Liver (tissue), 9 donors: ENCODE data around the gene NUP214. TPM values are rescaled to one million over a fixed set of nuclear protein-coding genes. Genes with fewer than 3 reads are reported as not detected.

Experiments
- DNase-seq: peaks from one replicate; pipeline ENCODE4 v3.0.0-alpha.2; 2017; ENCODE audit warnings: low spot score
- H3K27ac ChIP-seq, 2 donors: one replicate each; pipeline ENCODE4 v1.7.0; 2013; ENCODE audit warnings: inconsistent platforms in 2 of 2, low read length in 2 of 2, control low read depth in 1 of 2, low read depth in 1 of 2, mild to moderate bottlenecking in 1 of 2
- H3K27me3 ChIP-seq, 4 donors: one replicate each; pipeline versions ENCODE4 v1.6.1 to v1.7.0; 2013; ENCODE audit warnings: low read length in 3 of 4, inconsistent platforms in 1 of 4, mild to moderate bottlenecking in 1 of 4, moderate library complexity in 1 of 4; ENCODE audit not compliant: control insufficient read depth in 4 of 4, insufficient read depth in 4 of 4
- H3K36me3 ChIP-seq, 4 donors: one replicate each; pipeline versions ENCODE4 v1.6.1 to v1.7.0; 2013; ENCODE audit warnings: low read length in 3 of 4, mild to moderate bottlenecking in 3 of 4, low read depth in 1 of 4, moderate library complexity in 1 of 4; ENCODE audit not compliant: control insufficient read depth in 4 of 4, insufficient read depth in 3 of 4
- H3K4me1 ChIP-seq, 4 donors: one replicate each; pipeline versions ENCODE4 v1.6.1 to v1.7.0; 2013; ENCODE audit warnings: low read length in 3 of 4, mild to moderate bottlenecking in 3 of 4, moderate library complexity in 1 of 4; ENCODE audit not compliant: control insufficient read depth in 4 of 4, insufficient read depth in 4 of 4
- H3K4me3 ChIP-seq, 3 donors: one replicate each; pipeline versions ENCODE4 v1.6.1 to v1.7.0; 2013; ENCODE audit warnings: low read length in 3 of 3, control low read depth in 1 of 3, low read depth in 1 of 3, mild to moderate bottlenecking in 1 of 3
- H3K9ac ChIP-seq, 2 donors: one replicate each; pipeline ENCODE4 v1.7.0; 2013; ENCODE audit warnings: low read length in 2 of 2, mild to moderate bottlenecking in 2 of 2, moderate library complexity in 2 of 2, control low read depth in 1 of 2, low read depth in 1 of 2
- H3K9me3 ChIP-seq, 4 donors: one replicate each; pipeline versions ENCODE4 v1.6.1 to v1.7.0; 2013; ENCODE audit warnings: low read length in 3 of 4; ENCODE audit not compliant: control insufficient read depth in 4 of 4
- EGR1 ChIP-seq, 2 donors: IDR thresholded peaks; 2 replicates each; pipeline ENCODE4 v1.6.1; 2016 to 2018; ENCODE audit warnings: antibody characterized with exemption in 2 of 2, low read depth in 2 of 2
- FOXA1 ChIP-seq: IDR thresholded peaks from 2 replicates; pipeline ENCODE4 v1.6.1; 2016; ENCODE audit warnings: antibody characterized with exemption
- FOXA2 ChIP-seq: IDR thresholded peaks from 2 replicates; pipeline ENCODE4 v1.6.1; 2016; ENCODE audit warnings: antibody characterized with exemption
- GABPA ChIP-seq, 2 donors: IDR thresholded peaks in 1 of 2; conservative IDR thresholded peaks in 1 of 2; 2 replicates each; pipeline ENCODE4 v1.6.1; 2016; ENCODE audit warnings: antibody characterized with exemption in 2 of 2, mild to moderate bottlenecking in 1 of 2, moderate library complexity in 1 of 2
- HNF4A ChIP-seq, 2 donors: conservative IDR thresholded peaks; 2 replicates each; pipeline ENCODE4 v1.6.1; 2016; ENCODE audit warnings: antibody characterized with exemption in 2 of 2, mild to moderate bottlenecking in 2 of 2
- HNF4G ChIP-seq: IDR thresholded peaks from 2 replicates; pipeline ENCODE4 v1.6.1; 2016; ENCODE audit warnings: antibody characterized with exemption
- JUND ChIP-seq, 2 donors: IDR thresholded peaks; 2 replicates each; pipeline ENCODE4 v1.6.1; 2016; ENCODE audit warnings: antibody characterized with exemption in 2 of 2
- NR2F2 ChIP-seq: IDR thresholded peaks from 2 replicates; pipeline ENCODE4 v1.6.1; 2016; ENCODE audit warnings: antibody characterized with exemption
- RAD21 ChIP-seq, 2 donors: IDR thresholded peaks; 2 replicates each; pipeline ENCODE4 v1.6.1; 2016; ENCODE audit warnings: antibody characterized with exemption in 2 of 2, mild to moderate bottlenecking in 2 of 2
- RXRA ChIP-seq, 2 donors: IDR thresholded peaks; 2 replicates each; pipeline ENCODE4 v1.6.1; 2017 to 2018; ENCODE audit warnings: antibody characterized with exemption in 2 of 2, mild to moderate bottlenecking in 1 of 2
- SP1 ChIP-seq: IDR thresholded peaks from 2 replicates; pipeline ENCODE4 v1.6.1; 2018; ENCODE audit warnings: antibody characterized with exemption, mild to moderate bottlenecking
- TAF1 ChIP-seq: conservative IDR thresholded peaks from 2 replicates; pipeline ENCODE4 v1.6.1; 2016; ENCODE audit warnings: antibody characterized with exemption, mild to moderate bottlenecking
- YY1 ChIP-seq: IDR thresholded peaks from 2 replicates; pipeline ENCODE4 v1.6.1; 2016; ENCODE audit warnings: antibody characterized with exemption, mild to moderate bottlenecking
- WGBS: extraction: QIAGEN DNeasy Blood & Tissue Kit; methylation state at CpG from one replicate; pipeline ENCODE4 v1.1.7; 2013; 5-methylcytosine and 5-hydroxymethylcytosine counted together
- polyA plus RNA-seq, 2 donors: library from polyadenylated mRNA; stranded (reverse) in 1 of 2; unstranded in 1 of 2; fragments of 200-250 nt in 1 of 2; fragments of >200 nt in 1 of 2; fragmentation: Nextera tagmentation in 1 of 2; extraction: Ambion mirVana in 1 of 2; gene quantifications; one replicate each; pipeline versions ENCODE4 v1.2.1 to v1.2.3, GENCODE V29; 2013 to 2015
- total RNA-seq, 2 donors: library from RNA; depleted of rRNA; stranded (reverse); fragments of >200 nt; gene quantifications; one replicate each; pipeline ENCODE4 v1.2.3, GENCODE V29; 2014
- TF ChIP-seq, protein P1 (sequence below): IDR thresholded peaks from 2 replicates; pipeline ENCODE4 v1.6.1; 2016; ENCODE audit warnings: antibody characterized with exemption, mild to moderate bottlenecking
- TF ChIP-seq, protein P2 (sequence below): IDR thresholded peaks from 2 replicates; pipeline ENCODE4 v1.6.1; 2016; ENCODE audit warnings: antibody characterized with exemption
- TF ChIP-seq, protein P3 (sequence below): IDR thresholded peaks from 2 replicates; pipeline ENCODE4 v1.6.1; 2016; ENCODE audit warnings: antibody characterized with exemption
- TF ChIP-seq, protein P4 (sequence below): fragments of 150-350 bp; IDR thresholded peaks from 2 replicates; pipeline ENCODE4 v1.5.1; 2017; ENCODE audit warnings: improper control_type of control experiment, low read depth, low read length; ENCODE audit not compliant: missing input control
- TF ChIP-seq, protein P5 (sequence below): IDR thresholded peaks from 2 replicates; pipeline ENCODE4 v1.6.1; 2016; ENCODE audit warnings: antibody characterized with exemption
- donor health status: healthy.
- donor health status: healthy.
- donor health status: healthy.
- donor health status: healthy.
- donor health status: healthy.

Gene NUP214
- total and polyA plus RNA-seq, 4 donors: 8.8 to 19.5 (median 16.5) TPM

DNA sequence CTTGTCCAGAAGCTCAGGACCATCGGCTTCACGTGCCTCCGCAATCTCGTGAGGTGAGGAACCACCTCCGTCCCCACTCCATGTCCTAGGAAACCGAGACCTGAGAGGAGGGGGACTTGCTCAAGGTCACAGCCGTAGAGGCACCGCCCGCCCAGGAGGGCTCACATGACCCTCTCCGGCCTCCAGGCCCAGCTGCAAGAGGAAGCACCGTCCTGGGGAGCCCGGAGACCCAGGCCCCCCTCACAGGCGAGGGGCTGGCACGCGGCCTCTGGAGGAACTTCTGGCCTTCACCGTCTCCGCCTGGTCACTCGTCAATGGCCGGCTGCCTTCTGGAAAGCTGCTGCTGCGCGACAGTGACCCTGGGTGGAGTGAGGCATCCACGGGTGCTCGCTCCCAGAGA is 126.7 kb downstream of the NUP214 start:
- no peaks in the 10 kb centered on the region for H3K36me3 ChIP-seq
- no peaks in the 10 kb centered on the region for H3K9me3 ChIP-seq
- H3K27me3 ChIP-seq: no peaks in the 10 kb centered on the region
- H3K27ac ChIP-seq: no peak overlapping the region
- H3K4me3 ChIP-seq: no peak overlapping the region
- H3K4me1 ChIP-seq: peaks cover 0 to 7% (median 2%) of the 10 kb centered on the region in 4 donors
- no peak for DNase-seq
- no peak overlapping the region for H3K9ac ChIP-seq
- TF ChIP-seq GABPA (IDR thresholded peaks at IDR 0.05 in 1 of 2, conservative IDR thresholded peaks at IDR 0.05 in 1 of 2): no peak
- no peak for TF ChIP-seq JUND (IDR thresholded peaks at IDR 0.05)
- TF ChIP-seq, protein P1, sequence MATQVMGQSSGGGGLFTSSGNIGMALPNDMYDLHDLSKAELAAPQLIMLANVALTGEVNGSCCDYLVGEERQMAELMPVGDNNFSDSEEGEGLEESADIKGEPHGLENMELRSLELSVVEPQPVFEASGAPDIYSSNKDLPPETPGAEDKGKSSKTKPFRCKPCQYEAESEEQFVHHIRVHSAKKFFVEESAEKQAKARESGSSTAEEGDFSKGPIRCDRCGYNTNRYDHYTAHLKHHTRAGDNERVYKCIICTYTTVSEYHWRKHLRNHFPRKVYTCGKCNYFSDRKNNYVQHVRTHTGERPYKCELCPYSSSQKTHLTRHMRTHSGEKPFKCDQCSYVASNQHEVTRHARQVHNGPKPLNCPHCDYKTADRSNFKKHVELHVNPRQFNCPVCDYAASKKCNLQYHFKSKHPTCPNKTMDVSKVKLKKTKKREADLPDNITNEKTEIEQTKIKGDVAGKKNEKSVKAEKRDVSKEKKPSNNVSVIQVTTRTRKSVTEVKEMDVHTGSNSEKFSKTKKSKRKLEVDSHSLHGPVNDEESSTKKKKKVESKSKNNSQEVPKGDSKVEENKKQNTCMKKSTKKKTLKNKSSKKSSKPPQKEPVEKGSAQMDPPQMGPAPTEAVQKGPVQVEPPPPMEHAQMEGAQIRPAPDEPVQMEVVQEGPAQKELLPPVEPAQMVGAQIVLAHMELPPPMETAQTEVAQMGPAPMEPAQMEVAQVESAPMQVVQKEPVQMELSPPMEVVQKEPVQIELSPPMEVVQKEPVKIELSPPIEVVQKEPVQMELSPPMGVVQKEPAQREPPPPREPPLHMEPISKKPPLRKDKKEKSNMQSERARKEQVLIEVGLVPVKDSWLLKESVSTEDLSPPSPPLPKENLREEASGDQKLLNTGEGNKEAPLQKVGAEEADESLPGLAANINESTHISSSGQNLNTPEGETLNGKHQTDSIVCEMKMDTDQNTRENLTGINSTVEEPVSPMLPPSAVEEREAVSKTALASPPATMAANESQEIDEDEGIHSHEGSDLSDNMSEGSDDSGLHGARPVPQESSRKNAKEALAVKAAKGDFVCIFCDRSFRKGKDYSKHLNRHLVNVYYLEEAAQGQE: no peak
- TF ChIP-seq RXRA (IDR thresholded peaks at IDR 0.05): no peak
- no peak for TF ChIP-seq EGR1 (IDR thresholded peaks at IDR 0.05; ENCODE audit: low read depth in 2 of 2)
- no peak for TF ChIP-seq RAD21 (IDR thresholded peaks at IDR 0.05)
- TF ChIP-seq HNF4G: no peak
- no peak for TF ChIP-seq TAF1
- TF ChIP-seq SP1: no peak
- TF ChIP-seq, protein P2, sequence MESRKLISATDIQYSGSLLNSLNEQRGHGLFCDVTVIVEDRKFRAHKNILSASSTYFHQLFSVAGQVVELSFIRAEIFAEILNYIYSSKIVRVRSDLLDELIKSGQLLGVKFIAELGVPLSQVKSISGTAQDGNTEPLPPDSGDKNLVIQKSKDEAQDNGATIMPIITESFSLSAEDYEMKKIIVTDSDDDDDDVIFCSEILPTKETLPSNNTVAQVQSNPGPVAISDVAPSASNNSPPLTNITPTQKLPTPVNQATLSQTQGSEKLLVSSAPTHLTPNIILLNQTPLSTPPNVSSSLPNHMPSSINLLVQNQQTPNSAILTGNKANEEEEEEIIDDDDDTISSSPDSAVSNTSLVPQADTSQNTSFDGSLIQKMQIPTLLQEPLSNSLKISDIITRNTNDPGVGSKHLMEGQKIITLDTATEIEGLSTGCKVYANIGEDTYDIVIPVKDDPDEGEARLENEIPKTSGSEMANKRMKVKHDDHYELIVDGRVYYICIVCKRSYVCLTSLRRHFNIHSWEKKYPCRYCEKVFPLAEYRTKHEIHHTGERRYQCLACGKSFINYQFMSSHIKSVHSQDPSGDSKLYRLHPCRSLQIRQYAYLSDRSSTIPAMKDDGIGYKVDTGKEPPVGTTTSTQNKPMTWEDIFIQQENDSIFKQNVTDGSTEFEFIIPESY: no peak
- TF ChIP-seq YY1: no peak
- TF ChIP-seq, protein P3, sequence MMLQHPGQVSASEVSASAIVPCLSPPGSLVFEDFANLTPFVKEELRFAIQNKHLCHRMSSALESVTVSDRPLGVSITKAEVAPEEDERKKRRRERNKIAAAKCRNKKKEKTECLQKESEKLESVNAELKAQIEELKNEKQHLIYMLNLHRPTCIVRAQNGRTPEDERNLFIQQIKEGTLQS: no peak
- no peak for TF ChIP-seq NR2F2
- TF ChIP-seq, protein P4, sequence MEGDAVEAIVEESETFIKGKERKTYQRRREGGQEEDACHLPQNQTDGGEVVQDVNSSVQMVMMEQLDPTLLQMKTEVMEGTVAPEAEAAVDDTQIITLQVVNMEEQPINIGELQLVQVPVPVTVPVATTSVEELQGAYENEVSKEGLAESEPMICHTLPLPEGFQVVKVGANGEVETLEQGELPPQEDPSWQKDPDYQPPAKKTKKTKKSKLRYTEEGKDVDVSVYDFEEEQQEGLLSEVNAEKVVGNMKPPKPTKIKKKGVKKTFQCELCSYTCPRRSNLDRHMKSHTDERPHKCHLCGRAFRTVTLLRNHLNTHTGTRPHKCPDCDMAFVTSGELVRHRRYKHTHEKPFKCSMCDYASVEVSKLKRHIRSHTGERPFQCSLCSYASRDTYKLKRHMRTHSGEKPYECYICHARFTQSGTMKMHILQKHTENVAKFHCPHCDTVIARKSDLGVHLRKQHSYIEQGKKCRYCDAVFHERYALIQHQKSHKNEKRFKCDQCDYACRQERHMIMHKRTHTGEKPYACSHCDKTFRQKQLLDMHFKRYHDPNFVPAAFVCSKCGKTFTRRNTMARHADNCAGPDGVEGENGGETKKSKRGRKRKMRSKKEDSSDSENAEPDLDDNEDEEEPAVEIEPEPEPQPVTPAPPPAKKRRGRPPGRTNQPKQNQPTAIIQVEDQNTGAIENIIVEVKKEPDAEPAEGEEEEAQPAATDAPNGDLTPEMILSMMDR: no peak
- TF ChIP-seq, protein P5, sequence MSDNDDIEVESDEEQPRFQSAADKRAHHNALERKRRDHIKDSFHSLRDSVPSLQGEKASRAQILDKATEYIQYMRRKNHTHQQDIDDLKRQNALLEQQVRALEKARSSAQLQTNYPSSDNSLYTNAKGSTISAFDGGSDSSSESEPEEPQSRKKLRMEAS: no peak
- no peak for TF ChIP-seq FOXA1
- TF ChIP-seq HNF4A (conservative IDR thresholded peaks at IDR 0.05): no peak
- no peak for TF ChIP-seq FOXA2
- WGBS: 85% methylated on average over 23 of the region's 23 CpGs
